SK-N-MC (cell line): ENCODE measurements around the gene FRMPD2.

ENCODE experiments used
- EZH2 ChIP-seq: fragments of 200-600 bp; sonication (generic); IDR thresholded peaks from one replicate; pipeline ENCODE4 v1.6.1; 2017; ENCODE audit warnings: antibody characterized with exemption
- POLR2AphosphoS5 ChIP-seq: IDR thresholded peaks from 2 replicates; pipeline ENCODE4 v1.6.1; 2012; ENCODE audit warnings: mild to moderate bottlenecking, low read depth, low read length, borderline replicate concordance

- TF ChIP-seq POLR2AphosphoS5: no peak
- TF ChIP-seq EZH2: no peak
These were observed 33.2 kb downstream of the FRMPD2 start for GRCh38 chr10:48241332-48241731.
